ENCODE data around the gene GHRH.

Gene GHRH

DNA sequence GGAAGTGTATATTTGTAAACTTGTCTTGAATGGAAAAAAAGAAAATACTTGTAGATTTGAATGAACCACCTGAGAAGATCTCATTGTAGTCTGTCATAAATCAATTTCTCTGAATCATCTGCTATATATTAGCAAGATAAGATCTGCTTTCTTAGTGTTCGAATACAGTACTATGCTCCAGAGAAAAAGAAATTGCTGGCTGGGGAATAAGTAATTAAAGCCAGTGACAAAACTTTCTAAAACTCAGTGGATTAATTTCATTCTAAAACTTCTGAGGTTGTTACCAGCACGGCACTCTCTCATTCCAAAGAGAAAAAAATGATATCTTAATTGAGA is 59.8 kb downstream of the GHRH start:
- DNase-seq: no peak

Measured in activated CD4-positive, alpha-beta T cell treated with anti-CD3 and anti-CD28 coated beads, Interleukin-2, amount 50 U/mL, for 16 hours (primary cell).